GM23338 (cell line): ENCODE results near the gene TAF12. TPM values are rescaled to one million over a fixed set of nuclear protein-coding genes. Genes with fewer than 3 reads are reported as not detected.
"Not testable (repeated sequence)": the region's sequence is repeated elsewhere in the genome, so short reads cannot be mapped to it uniquely, and the experiment has no call there.

Experiments
- ATAC-seq: fragments of 200-7000 bp; cut with Tn5 transposase; 3 replicates; pipeline ENCODE4 v1.9.1; 2020
- DNase-seq: peaks from one replicate; pipeline ENCODE4 v3.0.0-alpha.2; 2015; ENCODE audit warnings: low spot score
- H2AFZ ChIP-seq: fragments of 200-600 bp; sonication (generic); 2 replicates; pipeline ENCODE4 v1.8.0; 2016; ENCODE audit warnings: antibody characterized with exemption, mild to moderate bottlenecking, moderate library complexity
- H3F3A ChIP-seq: fragments of 200-600 bp; sonication (generic); replicated peaks from 2 replicates; pipeline ENCODE4 v1.8.0; 2017; ENCODE audit warnings: antibody characterized with exemption, mixed run types, low read depth
- H3K27ac ChIP-seq: fragments of 200-600 bp; sonication (generic); 2 replicates; pipeline ENCODE4 v1.6.1; 2016; ENCODE audit warnings: low read depth
- H3K27me3 ChIP-seq: fragments of 200-600 bp; sonication (generic); 2 replicates; pipeline ENCODE4 v1.8.0; 2016; ENCODE audit warnings: mild to moderate bottlenecking, mixed run types, moderate library complexity; ENCODE audit not compliant: insufficient read depth
- H3K36me3 ChIP-seq: fragments of 200-600 bp; sonication (generic); 2 replicates; pipeline ENCODE4 v1.8.0; 2016; ENCODE audit warnings: mild to moderate bottlenecking; ENCODE audit not compliant: insufficient read depth
- H3K4me1 ChIP-seq: fragments of 200-600 bp; sonication (generic); 2 replicates; pipeline ENCODE4 v1.8.0; 2016; ENCODE audit warnings: mild to moderate bottlenecking, moderate library complexity; ENCODE audit not compliant: insufficient read depth
- H3K4me2 ChIP-seq: fragments of 200-600 bp; sonication (generic); 2 replicates; pipeline ENCODE4 v1.7.1; 2017; ENCODE audit warnings: mixed run types
- H3K4me3 ChIP-seq: fragments of 200-600 bp; sonication (generic); 2 replicates; pipeline ENCODE4 v1.6.1; 2016; ENCODE audit warnings: mixed run types
- H3K79me2 ChIP-seq: fragments of 200-600 bp; sonication (generic); replicated peaks from 2 replicates; pipeline ENCODE4 v1.8.0; 2017; ENCODE audit warnings: mild to moderate bottlenecking; ENCODE audit not compliant: insufficient read depth
- H3K9me2 ChIP-seq: fragments of 200-600 bp; sonication (generic); 2 replicates; pipeline ENCODE4 v1.8.0; 2017; ENCODE audit not compliant: insufficient read depth
- H4K20me1 ChIP-seq: fragments of 200-600 bp; sonication (generic); replicated peaks from 2 replicates; pipeline ENCODE4 v1.8.0; 2017; ENCODE audit warnings: mild to moderate bottlenecking; ENCODE audit not compliant: insufficient read depth
- H3K27ac Mint-ChIP-seq: 2 replicates; pipeline ENCODE4 v1.8.0; 2020; ENCODE audit warnings: inconsistent platforms, mild to moderate bottlenecking, moderate library complexity, mixed read lengths
- H3K27me3 Mint-ChIP-seq: 3 replicates; pipeline ENCODE4 v1.8.0; 2022; ENCODE audit warnings: low read depth, mild to moderate bottlenecking, moderate library complexity, mixed read lengths, inconsistent platforms; ENCODE audit not compliant: insufficient read depth, poor library complexity
- H3K36me3 Mint-ChIP-seq: 3 replicates; pipeline ENCODE4 v1.8.0; 2021; ENCODE audit warnings: low read depth, mild to moderate bottlenecking, inconsistent platforms, moderate library complexity, mixed read lengths
- H3K4me1 Mint-ChIP-seq: 3 replicates; pipeline ENCODE4 v1.8.0; 2020; ENCODE audit warnings: mild to moderate bottlenecking, inconsistent platforms, mixed read lengths
- H3K4me3 Mint-ChIP-seq: 3 replicates; pipeline ENCODE4 v1.8.0; 2021; ENCODE audit warnings: moderate library complexity, mild to moderate bottlenecking, inconsistent platforms, mixed read lengths
- H3K9me3 Mint-ChIP-seq: 3 replicates; pipeline ENCODE4 v1.8.0; 2020; ENCODE audit warnings: moderate library complexity, mild to moderate bottlenecking, inconsistent platforms, mixed read lengths
- EZH2phosphoT487 ChIP-seq: fragments of 200-600 bp; sonication (generic); IDR thresholded peaks from one replicate; pipeline ENCODE4 v1.8.1; 2018; ENCODE audit warnings: antibody characterized with exemption; ENCODE audit not compliant: unreplicated experiment
- JUNB ChIP-seq: IDR thresholded peaks from one replicate; pipeline ENCODE4 v1.6.1; 2016; ENCODE audit warnings: antibody characterized with exemption; ENCODE audit not compliant: unreplicated experiment
- NANOG ChIP-seq: IDR thresholded peaks from 2 replicates; pipeline ENCODE4 v1.6.1; 2016; ENCODE audit warnings: antibody characterized with exemption, borderline replicate concordance
- POLR2AphosphoS5 ChIP-seq: IDR thresholded peaks from 2 replicates; pipeline ENCODE4 v1.6.1; 2016; ENCODE audit warnings: antibody characterized with exemption, low read depth
- STAT1 ChIP-seq: IDR thresholded peaks from one replicate; pipeline ENCODE4 v1.6.1; 2016; ENCODE audit warnings: antibody characterized with exemption; ENCODE audit not compliant: unreplicated experiment
- ZNF462 ChIP-seq: fragments of 250-450 bp; sonication (Bioruptor Pico); IDR thresholded peaks from 2 replicates; pipeline ENCODE4 v1.5.0; 2020; ENCODE audit warnings: mild to moderate bottlenecking, moderate library complexity
- polyA plus RNA-seq: library from polyadenylated mRNA; unstranded; fragments of >200 nt; fragmentation: Nextera tagmentation; extraction: Ambion mirVana; gene quantifications from 2 replicates; pipeline ENCODE4 v1.2.1, GENCODE V29; 2016
- total RNA-seq: library from RNA; depleted of rRNA; stranded (reverse); fragments of >200 nt; shearing (Covaris generic); gene quantifications from 2 replicates; pipeline ENCODE4 v1.2.3, GENCODE V29; 2014

Gene TAF12
- total and polyA plus RNA-seq, 2 experiments from 2014 or later = 15.2 to 46.8 TPM

GRCh38 chr1:28672971-28673370, 30.1 kb upstream of the TAF12 start:
- peaks cover 14% of the 10 kb centered on the region for H3K4me1 Mint-ChIP-seq
- DNase-seq, H3F3A ChIP-seq, H2AFZ ChIP-seq, H3K27me3 ChIP-seq, H3K27me3 Mint-ChIP-seq, H3K4me3 ChIP-seq, H3K36me3 Mint-ChIP-seq, H3K9me2 ChIP-seq, H3K27ac Mint-ChIP-seq, H3K4me2 ChIP-seq, H3K9me3 Mint-ChIP-seq, H3K4me3 Mint-ChIP-seq, H3K36me3 ChIP-seq, H4K20me1 ChIP-seq, ATAC-seq, H3K27ac ChIP-seq: not testable (repeated sequence)
- Histone ChIP-seq H3K4me1 (peaks cover 20% of the 10 kb centered on the region), H3K79me2 (peaks cover 59% of the 10 kb centered on the region)

- Histone ChIP-seq H3K27me3 (no peaks in the 10 kb centered on the region), H3K4me2 (no peak overlapping the region), H3K4me1 (peaks cover 23% of the 10 kb centered on the region), H3K79me2 (peaks cover 46% of the 10 kb centered on the region), H3K27ac (peak overlapping the region; percentile 55), H3K36me3 (no peaks in the 10 kb centered on the region; the same call in 1 of the 2 replicates), H2AFZ (no peak overlapping the region), H4K20me1 (peaks cover 5% of the 10 kb centered on the region; the same call in 1 of the 2 replicates), H3K4me3 (no peak overlapping the region), H3K9me2 (no peaks in the 10 kb centered on the region), H3F3A (peaks cover 12% of the 10 kb centered on the region)
- Mint-ChIP-seq H3K9me3 (no peaks in the 10 kb centered on the region), H3K27me3 (peaks cover 8% of the 10 kb centered on the region), H3K27ac (no peak overlapping the region), H3K4me1 (peaks cover 14% of the 10 kb centered on the region; the same call in 2 of the 3 replicates), H3K36me3 (no peaks in the 10 kb centered on the region; the same call in 2 of the 3 replicates), H3K4me3 (no peak overlapping the region)
- ATAC-seq = no peak
- no peak for DNase-seq
- TF ChIP-seq STAT1 = no peak
- no peak for TF ChIP-seq EZH2phosphoT487
Measured at GRCh38 chr1:28671254-28671780, 28.4 kb upstream of the TAF12 start.

GRCh38 chr1:28668956-28669723, 26.3 kb upstream of the TAF12 start:
- peak overlapping the region; percentile 97 for H3K4me2 ChIP-seq
- DNase-seq = peak; percentile 63
- peak overlapping the region; percentile 58 for H3K27ac Mint-ChIP-seq
- H4K20me1 ChIP-seq = peaks cover 5% of the 10 kb centered on the region; the same call in 1 of the 2 replicates
- H3K79me2 ChIP-seq = peaks cover 46% of the 10 kb centered on the region
- H2AFZ ChIP-seq = peak overlapping the region; percentile 66; the same call in 1 of the 2 replicates
- no peaks in the 10 kb centered on the region for H3K9me2 ChIP-seq
- peaks cover 17% of the 10 kb centered on the region for H3F3A ChIP-seq
- peaks cover 9% of the 10 kb centered on the region for H3K27me3 Mint-ChIP-seq
- no peaks in the 10 kb centered on the region; the same call in 2 of the 3 replicates for H3K36me3 Mint-ChIP-seq
- peaks cover 19% of the 10 kb centered on the region for H3K4me1 Mint-ChIP-seq
- no peaks in the 10 kb centered on the region for H3K27me3 ChIP-seq
- peak; percentile 66 for ATAC-seq
- H3K4me3 ChIP-seq = peak overlapping the region; percentile 94
- peak overlapping the region; percentile 97 for H3K27ac ChIP-seq
- H3K4me1 ChIP-seq = peaks cover 26% of the 10 kb centered on the region
- H3K9me3 Mint-ChIP-seq = no peaks in the 10 kb centered on the region
- no peaks in the 10 kb centered on the region; the same call in 1 of the 2 replicates for H3K36me3 ChIP-seq
- H3K4me3 Mint-ChIP-seq = peak overlapping the region; percentile 90
- TF ChIP-seq JUNB (no peak), ZNF462 (CRISPR knock-in tag) (no peak), POLR2AphosphoS5 (no peak), NANOG (no peak)
